ENCODE results near the gene RBM45.
"Not testable (repeated sequence)": the region's sequence is repeated elsewhere in the genome, so short reads cannot be mapped to it uniquely, and the experiment has no call there.

DNA sequence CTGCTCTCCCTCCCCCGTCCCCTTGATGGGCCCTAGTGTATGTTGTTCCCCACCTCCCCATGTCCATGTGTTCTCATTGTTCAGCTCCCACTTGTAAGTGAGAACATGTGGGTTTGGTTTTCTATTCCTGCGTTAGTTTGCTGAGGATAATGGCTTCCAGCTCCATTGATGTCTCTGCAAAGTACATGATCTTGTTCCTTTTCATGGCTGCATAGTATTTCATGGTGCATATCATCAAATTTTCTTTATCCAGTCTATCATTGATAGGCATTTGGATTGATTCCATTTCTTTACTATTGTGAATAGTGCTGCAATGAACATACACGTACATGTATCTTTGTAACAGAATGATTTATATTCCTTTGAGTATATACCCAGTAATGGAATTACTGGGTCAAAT lies 33.0 kb upstream of the RBM45 start:
- TF ChIP-seq, protein P1, sequence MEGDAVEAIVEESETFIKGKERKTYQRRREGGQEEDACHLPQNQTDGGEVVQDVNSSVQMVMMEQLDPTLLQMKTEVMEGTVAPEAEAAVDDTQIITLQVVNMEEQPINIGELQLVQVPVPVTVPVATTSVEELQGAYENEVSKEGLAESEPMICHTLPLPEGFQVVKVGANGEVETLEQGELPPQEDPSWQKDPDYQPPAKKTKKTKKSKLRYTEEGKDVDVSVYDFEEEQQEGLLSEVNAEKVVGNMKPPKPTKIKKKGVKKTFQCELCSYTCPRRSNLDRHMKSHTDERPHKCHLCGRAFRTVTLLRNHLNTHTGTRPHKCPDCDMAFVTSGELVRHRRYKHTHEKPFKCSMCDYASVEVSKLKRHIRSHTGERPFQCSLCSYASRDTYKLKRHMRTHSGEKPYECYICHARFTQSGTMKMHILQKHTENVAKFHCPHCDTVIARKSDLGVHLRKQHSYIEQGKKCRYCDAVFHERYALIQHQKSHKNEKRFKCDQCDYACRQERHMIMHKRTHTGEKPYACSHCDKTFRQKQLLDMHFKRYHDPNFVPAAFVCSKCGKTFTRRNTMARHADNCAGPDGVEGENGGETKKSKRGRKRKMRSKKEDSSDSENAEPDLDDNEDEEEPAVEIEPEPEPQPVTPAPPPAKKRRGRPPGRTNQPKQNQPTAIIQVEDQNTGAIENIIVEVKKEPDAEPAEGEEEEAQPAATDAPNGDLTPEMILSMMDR (IDR thresholded peaks at IDR 0.05; ENCODE audit: insufficient read depth, low read length, poor library complexity, severe bottlenecking), result not testable (repeated sequence)
- TF ChIP-seq EZH2phosphoT487 (conservative IDR thresholded peaks at IDR 0.05; ENCODE audit: low read length), result not testable (repeated sequence)

All from SU-DHL-6 (cell line).